HepG2 (cell line): Measurements from ENCODE around the gene SLC25A36. TPM values are rescaled to one million over a fixed set of nuclear protein-coding genes. Genes with fewer than 3 reads are reported as not detected.

ENCODE experiments used
- ATAC-seq: fragments of 200-7000 bp; cut with Tn5 transposase; 3 replicates; pipeline ENCODE4 v1.9.1; 2020; ENCODE audit warnings: mild to moderate bottlenecking, moderate library complexity
- BruUV-seq: library from RNA; stranded (reverse); fragments of 400-500 nt; replicated peaks from 2 replicates; lab custom pipeline; 2021; lab: Mats Ljungman, UMichigan
- CTCF ChIA-PET: fragments of 300-600 bp; formaldehyde crosslinking; extraction: SDS; loops from one replicate; lab custom pipeline; 2021; ENCODE audit warnings: low total read pairs, inconsistent platforms, low intra/inter-chr PET ratio; lab: Yijun Ruan, JAX
- POLR2A ChIA-PET: fragments of 350-600 bp; sonication (Branson Sonifier 250); formaldehyde crosslinking; loops from one replicate; lab custom pipeline; 2020; ENCODE audit warnings: antibody characterized with exemption, inconsistent platforms; lab: Yijun Ruan, JAX
- DNase-seq: peaks from one replicate; pipeline ENCODE4 v3.0.0-alpha.2; 2015; ENCODE audit warnings: low spot score
- FAIRE-seq: peaks from 3 replicates; lab custom pipeline; 2011; peaks lifted over from hg19 to GRCh38; lab: Jason Lieb, UNC
- H2AFZ ChIP-seq: one replicate; pipeline ENCODE4 v1.6.1; 2011; ENCODE audit warnings: low read length, inconsistent platforms
- H3K27ac ChIP-seq: fragments of 300-600 bp; 3 replicates; pipeline ENCODE4 v1.8.0; 2011; ENCODE audit warnings: mixed run types, mild to moderate bottlenecking, mixed read lengths, low read length, inconsistent platforms; ENCODE audit not compliant: insufficient read depth; ENCODE audit errors: extremely low read length
- H3K27me3 ChIP-seq, 2 experiments: fragments of 200-600 bp in 1 of 2; 2 replicates in 1 of 2; 3 replicates in 1 of 2; pipeline versions ENCODE4 v1.6.0 to v1.8.0; 2011; ENCODE audit warnings: low read length in 2 of 2, mild to moderate bottlenecking in 2 of 2, moderate library complexity in 2 of 2, inconsistent platforms in 1 of 2; ENCODE audit not compliant: insufficient read depth in 2 of 2, control insufficient read depth in 1 of 2
- H3K36me3 ChIP-seq, 2 experiments: fragments of 200-600 bp in 1 of 2; replicated peaks in 1 of 2; 2 replicates in 1 of 2; 3 replicates in 1 of 2; pipeline versions ENCODE4 v1.5.1 to v1.8.0; 2011; ENCODE audit warnings: low read length in 2 of 2, inconsistent platforms in 1 of 2; ENCODE audit not compliant: insufficient read depth in 2 of 2, control insufficient read depth in 1 of 2
- H3K4me1 ChIP-seq: 2 replicates; pipeline ENCODE4 v1.5.1; 2012; ENCODE audit warnings: low read length, inconsistent platforms; ENCODE audit not compliant: insufficient read depth
- H3K4me2 ChIP-seq: 2 replicates; pipeline ENCODE4 v1.6.0; 2011; ENCODE audit warnings: low read depth, low read length, inconsistent platforms
- H3K4me3 ChIP-seq, 3 experiments: fragments of 200-600 bp in 1 of 3; sonication (generic), shearing (Covaris generic) in 1 of 3; replicated peaks in 1 of 3; 2 replicates each; pipeline ENCODE4 v1.5.1; 2011 to 2016; ENCODE audit warnings: low read length in 3 of 3, inconsistent platforms in 2 of 3, low read depth in 2 of 3, mild to moderate bottlenecking in 2 of 3, control low read depth in 1 of 3, mixed read lengths in 1 of 3; ENCODE audit not compliant: insufficient read depth in 1 of 3
- H3K79me2 ChIP-seq: one replicate; pipeline ENCODE4 v1.6.1; 2011; ENCODE audit warnings: low read length, inconsistent platforms; ENCODE audit not compliant: insufficient read depth
- H3K9ac ChIP-seq: 2 replicates; pipeline ENCODE4 v1.6.0; 2011; ENCODE audit warnings: mild to moderate bottlenecking, low read depth, low read length, inconsistent platforms; ENCODE audit not compliant: insufficient read depth
- H3K9me3 ChIP-seq: 2 replicates; pipeline ENCODE4 v1.5.1; 2012; ENCODE audit warnings: mild to moderate bottlenecking, low read length
- H4K20me1 ChIP-seq: 2 replicates; pipeline ENCODE4 v1.6.0; 2011; ENCODE audit warnings: inconsistent platforms, mild to moderate bottlenecking, low read length, moderate library complexity; ENCODE audit not compliant: insufficient read depth
- ARID5B ChIP-seq: IDR thresholded peaks from 2 replicates; pipeline ENCODE4 v1.4.0; 2020; ENCODE audit warnings: mild to moderate bottlenecking, missing genetic modification reagents
- ATF4 ChIP-seq, 2 experiments: fragments of 450-650 bp in 1 of 2; sonication (generic) in 1 of 2; formaldehyde crosslinking; IDR thresholded peaks; 2 replicates each; pipeline versions ENCODE4 v1.5.0 to v1.8.0; 2020 to 2022; ENCODE audit warnings: mild to moderate bottlenecking in 1 of 2, missing genetic modification reagents in 1 of 2
- BCL6 ChIP-seq: IDR thresholded peaks from 2 replicates; pipeline ENCODE4 v1.6.1; 2016; ENCODE audit warnings: missing genetic modification reagents, missing compliant biosample characterization
- FOXO1 ChIP-seq: sonication (generic); formaldehyde crosslinking; IDR thresholded peaks from 2 replicates; pipeline ENCODE4 v1.4.0; 2020; ENCODE audit warnings: missing genetic modification reagents
- HCFC1 ChIP-seq: fragments of 150-350 bp; IDR thresholded peaks from 2 replicates; pipeline ENCODE4 v1.6.1; 2014; ENCODE audit warnings: low read depth, low read length
- JDP2 ChIP-seq: sonication (generic); formaldehyde crosslinking; IDR thresholded peaks from 2 replicates; pipeline ENCODE4 v1.8.1; 2022; ENCODE audit warnings: missing genetic modification reagents, borderline replicate concordance
- MAFF ChIP-seq: IDR thresholded peaks from 2 replicates; pipeline ENCODE4 v1.6.1; 2011; ENCODE audit warnings: low read depth, low read length, improper control_type of control experiment
- ZNF367 ChIP-seq: sonication (generic); formaldehyde crosslinking; IDR thresholded peaks from 2 replicates; pipeline ENCODE4 v1.4.0; 2020; ENCODE audit warnings: missing genetic modification reagents, borderline replicate concordance
- ZNF570 ChIP-seq: sonication (generic); formaldehyde crosslinking; IDR thresholded peaks from 2 replicates; pipeline ENCODE4 v1.4.0; 2020; ENCODE audit warnings: mild to moderate bottlenecking, missing genetic modification reagents, borderline replicate concordance
- ZNF691 ChIP-seq: sonication (generic); formaldehyde crosslinking; IDR thresholded peaks from 2 replicates; pipeline ENCODE4 v1.4.0; 2020; ENCODE audit warnings: missing genetic modification reagents, low read depth, mild to moderate bottlenecking, borderline replicate concordance
- WGBS: methylation state at CpG from one replicate; pipeline ENCODE4 v1.1.6; 2017; ENCODE audit warnings: low lambda C conversion rate; 5-methylcytosine and 5-hydroxymethylcytosine counted together
- in situ Hi-C: cut with HindIII; loops from 2 replicates; pipeline ENCODE4 v1.10.0; 2017; ENCODE audit warnings: low pct_unique_long_range_greater_than_20kb; ENCODE audit not compliant: extremely low pct_ligation_motif_present
- intact Hi-C: fragments of 100-400 bp; cut with micrococcal nuclease; formaldehyde crosslinking; loops from one replicate; pipeline ENCODE4 v1.10.0; 2022; ENCODE audit not compliant: unreplicated experiment
- polyA plus RNA-seq, 8 experiments: library from polyadenylated mRNA; depleted of rRNA in 3 of 8; stranded (reverse) in 7 of 8; unstranded in 1 of 8; fragments of >200 nt; fragmentation: Illumina TruSeq in 4 of 8; extraction: Trizol in 4 of 8; gene quantifications; 2 replicates each; pipeline versions ENCODE4 v1.2.1 to v1.2.3, GENCODE V29; 2011 to 2016; ENCODE audit warnings: low read depth in 4 of 8, missing spikeins in 1 of 8, mixed read lengths in 1 of 8; ENCODE audit not compliant: insufficient read depth in 1 of 8
- total RNA-seq, 5 experiments: library from RNA; depleted of rRNA; stranded (reverse); fragments of >200 nt; fragmentation: Illumina TruSeq; extraction: Trizol; gene quantifications; 2 replicates each; pipeline ENCODE4 v1.2.3, GENCODE V29; 2016; ENCODE audit warnings: low read depth in 1 of 5
- TF ChIP-seq, protein P1 (sequence below): IDR thresholded peaks from 2 replicates; pipeline ENCODE4 v1.6.1; 2016; ENCODE audit warnings: mild to moderate bottlenecking
- TF ChIP-seq, protein P2 (sequence below): sonication (generic); formaldehyde crosslinking; IDR thresholded peaks from 2 replicates; pipeline ENCODE4 v1.4.0; 2020; ENCODE audit warnings: missing genetic modification reagents

The SLC25A36 gene
- total and polyA plus RNA-seq, 2 of the 13 experiments (the other 11 are each of a cell fraction or from before 2014, with no cell fraction given): 30.6 to 85.6 TPM

GRCh38 chr3:140948460-140949249 lies 7.0 kb downstream of the SLC25A36 start:
- H3K4me2 ChIP-seq: peak overlapping the region; percentile 49
- intact Hi-C loops: no loop called here
- in situ Hi-C loops: loop anchor here (10.0 kb wide), 1 partner anchor 244 kb away; no protein-coding TSS in a partner anchor
- no peak overlapping the region for H2AFZ ChIP-seq
- H3K79me2 ChIP-seq: peaks cover 100% of the 10 kb centered on the region
- peak overlapping the region; percentile 19 for H3K27ac ChIP-seq
- no peaks in the 10 kb centered on the region for H3K9me3 ChIP-seq
- H3K27me3 ChIP-seq: no peaks in the 10 kb centered on the region
- ChIA-PET POLR2A (interaction anchor here (0.9 to 1.0 kb wide), 2 partner anchors 9 to 283 kb away, joined by 3 read pairs; partner anchors contain the start of gene PXYLP1), CTCF (no interaction called here)
- peak; percentile 50; the same call in 2 of the 3 replicates for ATAC-seq
- peaks cover 0 to 20% of the 10 kb centered on the region in 2 experiments; a peak in 2 of 5 replicates for H3K36me3 ChIP-seq
- BruUV-seq: no TSS peak
- DNase-seq: no peak
- no peak overlapping the region; the same call in 1 of the 2 replicates for H3K9ac ChIP-seq
- peak; percentile 40 for FAIRE-seq
- H3K4me1 ChIP-seq: peaks cover 100% of the 10 kb centered on the region
- H4K20me1 ChIP-seq: peaks cover 92% of the 10 kb centered on the region
- 75% methylated on average over 5 of the region's 5 CpGs for whole genome bisulfite sequencing
- peak overlapping the region in 1 of 3 experiments; percentile 14; a peak in 1 of 6 replicates for H3K4me3 ChIP-seq
- TF ChIP-seq MAFF (peak; percentile 61; the same call in 1 of the 2 replicates), BCL6 (no peak; the same call in 1 of the 2 replicates), ZNF367 (CRISPR knock-in tag) (no peak), ZNF691 (CRISPR knock-in tag) (peak; percentile 88; the same call in 1 of the 2 replicates), ATF4 (CRISPR knock-in tag; IDR thresholded peaks at IDR 0.05) (peak in 1 of 2 experiments; percentile 58; a peak in 1 of 4 replicates), JDP2 (CRISPR knock-in tag) (no peak), ARID5B (CRISPR knock-in tag) (peak; percentile 56; the same call in 1 of the 2 replicates), HCFC1 (no peak), FOXO1 (CRISPR knock-in tag) (no peak), ZNF570 (CRISPR knock-in tag) (no peak)
- TF ChIP-seq, protein P1, sequence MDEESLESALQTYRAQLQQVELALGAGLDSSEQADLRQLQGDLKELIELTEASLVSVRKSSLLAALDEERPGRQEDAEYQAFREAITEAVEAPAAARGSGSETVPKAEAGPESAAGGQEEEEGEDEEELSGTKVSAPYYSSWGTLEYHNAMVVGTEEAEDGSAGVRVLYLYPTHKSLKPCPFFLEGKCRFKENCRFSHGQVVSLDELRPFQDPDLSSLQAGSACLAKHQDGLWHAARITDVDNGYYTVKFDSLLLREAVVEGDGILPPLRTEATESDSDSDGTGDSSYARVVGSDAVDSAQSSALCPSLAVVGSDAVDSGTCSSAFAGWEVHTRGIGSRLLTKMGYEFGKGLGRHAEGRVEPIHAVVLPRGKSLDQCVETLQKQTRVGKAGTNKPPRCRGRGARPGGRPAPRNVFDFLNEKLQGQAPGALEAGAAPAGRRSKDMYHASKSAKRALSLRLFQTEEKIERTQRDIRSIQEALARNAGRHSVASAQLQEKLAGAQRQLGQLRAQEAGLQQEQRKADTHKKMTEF: 0 out of 2 replicates have a peak, but pooled peaks have one; percentile 19
- TF ChIP-seq, protein P2, sequence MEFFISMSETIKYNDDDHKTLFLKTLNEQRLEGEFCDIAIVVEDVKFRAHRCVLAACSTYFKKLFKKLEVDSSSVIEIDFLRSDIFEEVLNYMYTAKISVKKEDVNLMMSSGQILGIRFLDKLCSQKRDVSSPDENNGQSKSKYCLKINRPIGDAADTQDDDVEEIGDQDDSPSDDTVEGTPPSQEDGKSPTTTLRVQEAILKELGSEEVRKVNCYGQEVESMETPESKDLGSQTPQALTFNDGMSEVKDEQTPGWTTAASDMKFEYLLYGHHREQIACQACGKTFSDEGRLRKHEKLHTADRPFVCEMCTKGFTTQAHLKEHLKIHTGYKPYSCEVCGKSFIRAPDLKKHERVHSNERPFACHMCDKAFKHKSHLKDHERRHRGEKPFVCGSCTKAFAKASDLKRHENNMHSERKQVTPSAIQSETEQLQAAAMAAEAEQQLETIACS (CRISPR knock-in tag): no peak
